Hepatocyte (in vitro differentiated cells): ENCODE data around the gene STX1A. TPM values are rescaled to one million over a fixed set of nuclear protein-coding genes. Genes with fewer than 3 reads are reported as not detected.

Source experiments
- DNase-seq: peaks from one replicate; pipeline ENCODE4 v3.0.0-alpha.2; 2016; ENCODE audit warnings: low spot score
- H2AFZ ChIP-seq: fragments of 200-600 bp; sonication (generic); 2 replicates; pipeline ENCODE4 v1.6.0; 2016; ENCODE audit warnings: antibody characterized with exemption, mild to moderate bottlenecking
- H3K27ac ChIP-seq: fragments of 200-600 bp; sonication (generic); 2 replicates; pipeline ENCODE4 v1.5.1; 2016; ENCODE audit warnings: mild to moderate bottlenecking
- H3K27me3 ChIP-seq: fragments of 200-600 bp; sonication (generic); 2 replicates; pipeline ENCODE4 v1.6.1; 2016
- H3K36me3 ChIP-seq: fragments of 200-600 bp; sonication (generic); replicated peaks from 2 replicates; pipeline ENCODE4 v1.5.1; 2016; ENCODE audit warnings: low read depth; ENCODE audit not compliant: insufficient read depth
- H3K4me1 ChIP-seq: fragments of 200-600 bp; sonication (generic); 2 replicates; pipeline ENCODE4 v1.5.1; 2016; ENCODE audit warnings: mild to moderate bottlenecking, moderate library complexity; ENCODE audit not compliant: insufficient read depth
- H3K4me2 ChIP-seq: fragments of 200-600 bp; sonication (generic); 2 replicates; pipeline ENCODE4 v1.6.0; 2016
- H3K4me3 ChIP-seq: fragments of 200-600 bp; sonication (generic); 2 replicates; pipeline ENCODE4 v1.5.1; 2016; ENCODE audit warnings: mild to moderate bottlenecking
- H3K79me2 ChIP-seq: fragments of 200-600 bp; sonication (generic); 2 replicates; pipeline ENCODE4 v1.6.0; 2017; ENCODE audit warnings: mild to moderate bottlenecking
- H3K9me2 ChIP-seq: fragments of 200-600 bp; sonication (generic); replicated peaks from 2 replicates; pipeline ENCODE4 v1.6.0; 2017; ENCODE audit warnings: mild to moderate bottlenecking; ENCODE audit not compliant: insufficient read depth
- H3K9me3 ChIP-seq: fragments of 200-600 bp; sonication (generic); 2 replicates; pipeline ENCODE4 v1.5.1; 2016; ENCODE audit warnings: low read depth, mild to moderate bottlenecking
- H4K20me1 ChIP-seq: fragments of 200-600 bp; sonication (generic); 2 replicates; pipeline ENCODE4 v1.6.0; 2016; ENCODE audit warnings: mild to moderate bottlenecking; ENCODE audit not compliant: insufficient read depth, poor library complexity, severe bottlenecking
- EZH2 ChIP-seq: fragments of 200-600 bp; sonication (generic); IDR thresholded peaks from 2 replicates; pipeline ENCODE4 v1.6.1; 2016; ENCODE audit warnings: antibody characterized with exemption, mild to moderate bottlenecking, borderline replicate concordance
- EZH2phosphoT487 ChIP-seq: fragments of 200-600 bp; sonication (generic); IDR thresholded peaks from one replicate; pipeline ENCODE4 v1.6.1; 2018; ENCODE audit warnings: antibody characterized with exemption, mild to moderate bottlenecking, low read depth, moderate library complexity; ENCODE audit not compliant: unreplicated experiment, severe bottlenecking
- WGBS: methylation state at CpG from one replicate; pipeline ENCODE4 v1.1.6; 2016; ENCODE audit warnings: low lambda C conversion rate; ENCODE audit errors: missing lambda C conversion rate; 5-methylcytosine and 5-hydroxymethylcytosine counted together
- polyA plus RNA-seq: library from polyadenylated mRNA; unstranded; fragments of >200 nt; fragmentation: Nextera tagmentation; extraction: Ambion mirVana; gene quantifications from 2 replicates; pipeline ENCODE4 v1.2.1, GENCODE V29; 2016
- total RNA-seq: library from RNA; depleted of rRNA; stranded (reverse); fragments of >200 nt; gene quantifications from 2 replicates; pipeline ENCODE4 v1.2.3, GENCODE V29; 2014
- TF ChIP-seq, protein P1 (sequence below): fragments of 200-600 bp; sonication (generic); IDR thresholded peaks from 2 replicates; pipeline ENCODE4 v1.5.1; 2016; ENCODE audit warnings: antibody characterized with exemption, mild to moderate bottlenecking; ENCODE audit not compliant: poor library complexity

Gene STX1A
- total and polyA plus RNA-seq, 2 experiments from 2014 or later, result 22.8 to 27.1 TPM

DNA sequence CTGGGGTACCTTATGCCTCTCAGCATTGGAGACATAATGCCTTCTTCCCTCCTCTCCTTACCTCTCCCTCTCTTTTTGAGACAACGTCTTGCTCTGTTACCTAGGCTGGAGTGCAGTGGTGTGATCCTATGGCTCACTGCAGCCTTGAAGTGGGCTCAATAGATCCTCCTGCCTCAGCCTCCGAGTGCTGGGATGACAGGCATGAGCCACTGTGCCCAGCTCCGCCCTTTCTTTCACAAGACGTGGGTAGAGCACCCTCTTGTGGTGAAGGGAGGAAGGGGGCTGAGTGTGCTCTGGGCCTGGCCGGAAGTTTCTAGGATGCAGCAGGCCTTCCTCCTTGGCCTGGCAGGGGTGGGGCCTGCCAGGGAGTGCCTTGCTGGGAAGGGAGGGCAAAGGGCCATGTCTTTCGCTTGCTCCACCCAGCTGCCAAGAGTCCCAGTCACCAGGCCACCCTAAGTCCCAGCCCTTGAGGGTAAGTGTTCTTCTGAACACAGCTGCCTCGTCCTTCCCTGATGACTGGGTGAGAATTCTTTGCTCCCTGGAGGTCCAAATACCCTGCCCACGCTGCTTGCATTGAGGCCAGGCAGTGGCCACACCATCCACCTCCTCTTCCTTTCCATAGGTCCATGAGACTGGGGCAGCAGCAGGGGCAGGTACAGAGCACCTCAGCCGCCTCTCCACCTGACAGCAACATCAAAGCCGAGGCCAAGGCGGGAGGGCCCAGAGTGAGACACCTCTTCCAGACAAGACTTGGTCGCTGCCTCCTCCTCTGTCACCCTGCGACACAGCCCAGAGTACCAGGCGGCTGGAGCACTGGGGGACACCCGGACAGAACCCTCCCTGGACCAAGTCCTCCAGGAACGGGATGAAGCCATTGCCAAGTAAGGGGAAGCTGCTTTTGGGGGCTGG, 15.4 kb upstream of the STX1A start:
- H3K9me3 ChIP-seq, result no peaks in the 10 kb centered on the region
- 72% methylated on average over 16 of the region's 16 CpGs for WGBS
- H3K27ac ChIP-seq, result peak overlapping the region; percentile 77
- peak; percentile 90 for DNase-seq
- peaks cover 16% of the 10 kb centered on the region for H3K4me1 ChIP-seq
- TF ChIP-seq EZH2 (no peak), EZH2phosphoT487 (no peak)
- TF ChIP-seq, protein P1, sequence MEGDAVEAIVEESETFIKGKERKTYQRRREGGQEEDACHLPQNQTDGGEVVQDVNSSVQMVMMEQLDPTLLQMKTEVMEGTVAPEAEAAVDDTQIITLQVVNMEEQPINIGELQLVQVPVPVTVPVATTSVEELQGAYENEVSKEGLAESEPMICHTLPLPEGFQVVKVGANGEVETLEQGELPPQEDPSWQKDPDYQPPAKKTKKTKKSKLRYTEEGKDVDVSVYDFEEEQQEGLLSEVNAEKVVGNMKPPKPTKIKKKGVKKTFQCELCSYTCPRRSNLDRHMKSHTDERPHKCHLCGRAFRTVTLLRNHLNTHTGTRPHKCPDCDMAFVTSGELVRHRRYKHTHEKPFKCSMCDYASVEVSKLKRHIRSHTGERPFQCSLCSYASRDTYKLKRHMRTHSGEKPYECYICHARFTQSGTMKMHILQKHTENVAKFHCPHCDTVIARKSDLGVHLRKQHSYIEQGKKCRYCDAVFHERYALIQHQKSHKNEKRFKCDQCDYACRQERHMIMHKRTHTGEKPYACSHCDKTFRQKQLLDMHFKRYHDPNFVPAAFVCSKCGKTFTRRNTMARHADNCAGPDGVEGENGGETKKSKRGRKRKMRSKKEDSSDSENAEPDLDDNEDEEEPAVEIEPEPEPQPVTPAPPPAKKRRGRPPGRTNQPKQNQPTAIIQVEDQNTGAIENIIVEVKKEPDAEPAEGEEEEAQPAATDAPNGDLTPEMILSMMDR, result peak; percentile 65
- peak overlapping the region; percentile 20 for H3K4me2 ChIP-seq
- no peaks in the 10 kb centered on the region for H4K20me1 ChIP-seq
- H3K4me3 ChIP-seq, result no peak overlapping the region
- peaks cover 20% of the 10 kb centered on the region for H3K79me2 ChIP-seq
- H3K9me2 ChIP-seq, result no peaks in the 10 kb centered on the region
- H2AFZ ChIP-seq, result no peak overlapping the region
- no peaks in the 10 kb centered on the region for H3K36me3 ChIP-seq
- H3K27me3 ChIP-seq, result no peaks in the 10 kb centered on the region

DNA sequence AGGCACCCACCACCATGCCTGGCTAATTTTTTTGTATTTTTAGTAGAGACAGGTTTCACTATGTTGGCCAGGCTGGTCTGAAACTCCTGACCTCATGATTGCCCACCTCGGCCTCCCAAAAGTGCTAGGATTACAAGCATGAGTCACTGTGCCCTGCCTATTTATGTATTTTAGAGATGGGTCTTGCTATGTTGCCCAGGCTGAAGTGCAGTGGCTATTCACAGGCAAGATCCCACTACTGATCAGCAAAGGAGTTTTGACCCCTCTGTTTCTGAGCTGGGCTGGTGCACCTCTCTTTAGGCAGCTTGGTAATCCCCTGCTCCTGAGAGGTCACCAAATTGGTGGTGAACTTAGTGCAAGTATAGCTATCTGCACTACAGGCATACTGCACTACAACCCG, 12.9 kb upstream of the STX1A start:
- H3K9me2 ChIP-seq, result no peaks in the 10 kb centered on the region
- no peak for TF ChIP-seq EZH2
- TF ChIP-seq, protein P1, result no peak

DNA sequence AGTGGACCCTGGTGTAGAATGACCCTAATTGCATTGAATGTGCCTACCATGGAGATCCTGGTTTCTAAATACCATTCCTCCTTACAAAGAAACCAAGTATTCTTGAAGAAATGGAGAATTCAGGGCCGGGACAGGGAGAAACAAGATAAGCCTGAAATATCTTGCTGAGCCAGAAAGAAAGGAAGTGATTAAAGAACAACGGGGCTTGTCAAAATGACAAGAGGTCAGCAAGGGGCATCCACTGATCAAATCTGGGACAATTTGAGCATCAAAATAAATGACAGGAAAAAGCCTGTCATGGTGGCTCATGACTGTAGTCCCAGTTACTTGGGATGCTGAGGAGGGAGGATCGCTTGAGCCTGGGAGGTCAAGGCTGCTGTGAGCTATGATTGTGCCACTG, 11.0 kb upstream of the STX1A start:
- peaks cover 2% of the 10 kb centered on the region for H3K4me1 ChIP-seq
- no peaks in the 10 kb centered on the region for H3K79me2 ChIP-seq
- H3K4me2 ChIP-seq, result no peak overlapping the region
- no peak overlapping the region for H2AFZ ChIP-seq
- no peak for DNase-seq
- no peak overlapping the region for H3K27ac ChIP-seq
- WGBS, result 39% methylated on average over 3 of the region's 3 CpGs
- no peaks in the 10 kb centered on the region for H3K9me3 ChIP-seq
- TF ChIP-seq EZH2phosphoT487 (no peak), EZH2 (no peak)
- TF ChIP-seq, protein P1, result no peak
- H3K9me2 ChIP-seq, result no peaks in the 10 kb centered on the region
- no peak overlapping the region for H3K4me3 ChIP-seq
- H3K36me3 ChIP-seq, result no peaks in the 10 kb centered on the region
- H3K27me3 ChIP-seq, result no peaks in the 10 kb centered on the region
- no peaks in the 10 kb centered on the region for H4K20me1 ChIP-seq

More for the DNA sequence above, 12.9 kb upstream of the STX1A start:
- H3K27me3 ChIP-seq, result no peaks in the 10 kb centered on the region
- no peaks in the 10 kb centered on the region for H3K36me3 ChIP-seq
- DNase-seq, result no peak
- no peak overlapping the region for H2AFZ ChIP-seq
- 81% methylated on average over 2 of the region's 2 CpGs for WGBS
- H4K20me1 ChIP-seq, result no peaks in the 10 kb centered on the region
- H3K4me1 ChIP-seq, result peaks cover 8% of the 10 kb centered on the region
- H3K4me3 ChIP-seq, result no peak overlapping the region
- peaks cover 10% of the 10 kb centered on the region for H3K79me2 ChIP-seq
- no peaks in the 10 kb centered on the region for H3K9me3 ChIP-seq
- H3K27ac ChIP-seq, result no peak overlapping the region
- no peak overlapping the region for H3K4me2 ChIP-seq
